GM18511 (cell line): Measurements from ENCODE around the gene SERPINB13.
"Not testable (repeated sequence)": the region's sequence is repeated elsewhere in the genome, so short reads cannot be mapped to it uniquely, and the experiment has no call there.

ENCODE experiments used
- ATAC-seq: cut with Tn5 transposase; IDR thresholded peaks from one replicate; pipeline ENCODE4 v1.9.1; 2021; ENCODE audit warnings: mild to moderate bottlenecking, moderate library complexity; ENCODE audit not compliant: unreplicated experiment

The SERPINB13 gene

DNA sequence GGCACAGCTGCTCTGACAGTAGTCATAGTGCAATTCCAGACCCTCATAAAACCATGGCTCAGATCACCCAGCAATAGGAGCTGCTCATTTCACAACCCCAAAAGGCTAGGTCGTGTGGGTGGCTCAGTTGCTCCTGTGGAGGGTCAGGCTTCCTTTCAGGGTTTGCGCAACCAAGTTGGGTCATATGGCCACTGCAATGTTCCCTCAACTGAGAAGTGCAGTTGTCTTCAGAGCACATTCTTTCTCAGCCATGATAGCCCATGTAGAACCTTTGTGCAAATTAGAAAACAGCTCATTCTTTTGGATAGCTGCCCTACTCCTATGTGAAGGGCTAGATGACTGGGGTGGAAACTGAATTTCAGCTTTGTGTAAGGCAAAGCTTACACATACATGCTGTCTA is 3.2 kb downstream of the SERPINB13 start:
- ATAC-seq: no peak

GRCh38 chr18:63590966-63591695 is 4.0 kb downstream of the SERPINB13 start:
- no peak for ATAC-seq

DNA sequence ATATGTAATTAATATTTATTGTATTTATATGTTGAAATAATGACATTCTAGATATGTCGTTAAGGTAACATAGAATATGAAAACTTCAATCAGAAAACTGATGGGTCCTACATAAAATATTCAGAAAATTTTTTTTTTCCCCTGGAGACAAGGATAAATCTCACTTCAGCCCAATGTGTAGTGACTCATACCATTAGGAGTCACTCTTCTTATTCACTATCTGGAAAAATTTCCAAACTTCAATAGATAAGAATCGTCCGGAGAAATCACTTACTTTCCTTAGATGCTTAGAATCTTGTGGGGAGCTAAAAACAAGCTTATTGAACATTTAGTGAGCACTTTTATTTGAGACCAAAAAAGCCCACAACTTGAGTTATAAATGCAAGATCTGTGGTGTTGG is 4.6 kb downstream of the SERPINB13 start:
- no peak for ATAC-seq

- no peak for ATAC-seq
Measured at GRCh38 chr18:63592471-63592870, 5.3 kb downstream of the SERPINB13 start.

- ATAC-seq: no peak
Measured at GRCh38 chr18:63596964-63597363, 9.8 kb downstream of the SERPINB13 start.

DNA sequence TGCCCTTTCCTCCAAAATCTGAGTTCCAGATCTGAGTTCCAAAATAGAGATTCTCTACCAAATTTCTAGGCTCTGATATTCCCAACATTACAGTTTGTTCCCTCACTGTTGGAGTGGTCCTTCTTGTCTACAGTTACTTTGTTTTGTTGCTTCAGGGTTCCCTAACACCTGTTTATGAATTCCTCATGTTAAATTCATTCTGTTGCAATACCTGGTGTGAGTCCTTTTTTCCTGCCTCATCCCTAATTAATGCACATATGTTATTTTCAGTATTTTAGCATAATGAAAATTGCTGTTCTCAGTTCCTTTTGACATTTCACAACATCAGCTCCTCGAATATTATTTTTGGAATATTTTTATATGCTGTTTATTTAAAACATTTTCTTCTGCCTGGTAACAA is 16.2 kb downstream of the SERPINB13 start:
- no peak for ATAC-seq

- peak; percentile 98 for ATAC-seq
Measured at GRCh38 chr18:63603772-63604171, 16.6 kb downstream of the SERPINB13 start.

GRCh38 chr18:63604791-63605567 is 17.8 kb downstream of the SERPINB13 start:
- ATAC-seq: no peak

DNA sequence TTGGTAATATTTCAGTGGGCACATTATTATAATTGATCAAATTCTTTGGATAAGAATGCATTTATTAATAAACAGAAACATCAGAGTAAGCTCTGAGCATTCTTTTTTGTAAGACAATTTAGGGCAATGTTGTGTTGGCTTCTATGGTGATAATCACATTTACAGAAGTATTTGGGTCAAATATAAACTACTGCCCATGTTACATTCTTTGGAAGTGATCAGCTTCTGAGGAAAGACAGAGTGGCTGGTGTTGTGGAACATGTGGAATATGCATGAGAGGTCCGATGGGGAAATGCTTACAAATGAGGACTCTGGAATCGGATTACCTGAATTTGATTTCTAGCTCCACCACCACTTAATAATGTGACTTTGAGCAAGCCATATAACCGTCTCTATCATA is 19.4 kb downstream of the SERPINB13 start:
- no peak for ATAC-seq

- no peak for ATAC-seq
Measured at GRCh38 chr18:63613420-63613819, 26.3 kb downstream of the SERPINB13 start.

GRCh38 chr18:63617049-63617914 is 30.1 kb downstream of the SERPINB13 start:
- ATAC-seq: peak; percentile 81

DNA sequence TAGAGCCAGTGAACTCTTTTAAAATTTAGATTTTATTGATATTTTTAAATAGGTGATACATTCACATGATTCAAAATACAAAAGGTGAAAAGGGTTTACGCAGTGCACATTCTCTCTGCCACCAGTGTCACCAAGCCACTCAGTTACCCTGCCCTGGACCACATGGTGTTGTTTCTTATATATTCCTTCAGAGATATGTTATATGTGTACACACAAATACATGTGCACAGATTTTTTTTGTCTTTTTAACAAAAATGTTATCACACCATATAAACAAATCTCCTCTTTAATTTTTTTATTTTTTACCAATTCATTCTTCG is 30.7 kb downstream of the SERPINB13 start:
- ATAC-seq: no peak

GRCh38 chr18:63619661-63620060 is 32.5 kb downstream of the SERPINB13 start:
- no peak for ATAC-seq

GRCh38 chr18:63624863-63625262 is 37.7 kb downstream of the SERPINB13 start:
- ATAC-seq: no peak

DNA sequence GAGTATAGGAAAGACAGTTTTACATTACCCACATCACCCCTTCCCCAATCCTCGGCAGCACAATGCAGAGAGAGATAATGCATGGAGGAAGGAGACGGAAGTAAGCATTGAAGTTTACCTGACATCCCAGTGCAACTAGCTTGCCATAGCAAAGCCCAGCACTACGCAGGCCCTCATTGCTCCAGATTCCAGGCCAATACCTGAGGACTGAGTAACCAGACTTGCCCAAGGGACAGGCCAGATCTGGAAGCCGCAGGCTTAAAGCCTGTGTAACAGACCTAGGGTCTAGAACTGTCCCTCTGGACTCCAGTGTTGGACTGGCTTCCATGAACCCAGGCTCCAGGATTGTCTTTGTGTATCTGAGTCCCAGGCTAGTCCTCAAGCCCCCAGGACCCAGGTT is 39.3 kb downstream of the SERPINB13 start:
- ATAC-seq: no peak

- ATAC-seq: no peak
Measured at GRCh38 chr18:63627819-63628218, 40.7 kb downstream of the SERPINB13 start.

GRCh38 chr18:63637703-63638102 is 50.6 kb downstream of the SERPINB13 start:
- no peak for ATAC-seq

DNA sequence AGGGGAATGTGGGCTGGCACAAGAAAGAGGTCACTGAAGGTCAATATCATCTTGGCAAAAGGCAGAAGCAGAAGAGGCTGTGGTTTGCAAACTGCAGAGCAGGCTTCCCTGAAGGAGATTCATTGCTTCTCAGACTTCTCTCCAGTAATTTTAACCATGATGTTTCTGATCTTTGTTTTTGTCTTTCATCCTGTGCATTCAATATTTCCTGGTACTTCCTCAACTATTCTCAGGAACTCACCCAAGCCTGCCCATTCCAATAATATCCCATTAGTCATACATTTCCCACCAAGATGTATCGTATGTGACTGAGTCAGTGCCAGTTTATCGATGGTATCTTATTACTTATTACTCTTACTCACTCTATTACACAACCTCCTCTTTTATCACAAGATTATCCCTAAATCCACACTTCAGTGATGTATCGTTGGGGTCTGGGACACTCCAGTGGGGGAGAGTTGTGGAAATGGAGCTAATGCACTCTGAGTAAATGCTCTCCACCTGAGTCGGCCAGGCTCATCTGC is 54.1 kb downstream of the SERPINB13 start:
- ATAC-seq: not testable (repeated sequence)

- ATAC-seq: not testable (repeated sequence)
Measured at GRCh38 chr18:63642668-63643356, 55.7 kb downstream of the SERPINB13 start.

- ATAC-seq: not testable (repeated sequence)
Measured at GRCh38 chr18:63644142-63644541, 57.0 kb downstream of the SERPINB13 start, which contains the start of gene SERPINB4. Gene SERPINB4, minus strand, starts transcription at chr18:63644256. Its CDS starts 679 bp downstream, at chr18:63643577.
